ENCODE data around the gene CATSPERE.
"Not testable (repeated sequence)": the region's sequence is repeated elsewhere in the genome, so short reads cannot be mapped to it uniquely, and the experiment has no call there.

Gene CATSPERE

DNA sequence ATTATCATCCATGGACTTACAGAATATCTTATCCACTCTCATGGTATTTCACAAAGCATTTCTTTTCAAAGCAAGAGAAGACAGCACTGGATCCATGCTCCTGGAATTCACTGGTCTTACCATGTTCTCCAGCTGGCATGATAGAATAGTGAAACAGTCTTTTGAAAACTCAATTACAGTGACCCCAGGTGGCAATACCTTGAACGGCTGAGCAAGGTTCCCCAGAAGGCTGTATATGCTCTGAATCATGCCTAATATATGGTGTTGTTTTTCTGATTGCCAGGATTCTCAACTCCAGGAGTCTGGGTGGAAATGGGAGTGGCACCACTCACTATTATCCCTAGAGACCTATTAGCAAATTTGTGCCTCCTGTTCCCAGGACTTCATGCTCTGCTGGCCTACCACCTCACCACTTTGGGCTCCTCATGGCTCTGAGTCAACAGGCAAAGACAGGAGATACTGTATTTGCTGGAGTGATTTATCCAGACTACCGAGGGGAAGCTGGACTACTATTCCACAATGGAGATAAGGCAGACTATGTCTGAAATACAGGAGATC is 87.6 kb downstream of the CATSPERE start:
- no peak for DNase-seq

GRCh38 chr1:244552336-244552735 is 91.3 kb downstream of the CATSPERE start:
- DNase-seq, result no peak

DNA sequence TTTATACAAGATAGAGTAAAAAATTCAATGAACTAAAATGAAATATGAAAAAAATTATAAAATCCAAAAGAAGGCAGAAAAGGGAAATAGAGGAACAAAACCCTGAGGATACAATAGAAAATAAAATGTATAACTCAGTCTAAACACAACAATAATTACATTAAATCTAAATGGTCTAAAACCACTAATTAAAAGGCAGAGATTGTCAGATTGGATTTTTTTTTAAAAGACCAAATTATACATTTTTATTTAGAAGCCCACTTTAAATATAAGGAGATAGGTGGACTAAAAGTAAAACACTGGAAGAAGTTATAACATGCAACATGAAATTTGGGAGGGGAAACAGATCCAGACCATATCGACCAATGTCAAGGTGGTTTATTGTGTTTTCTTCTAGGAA is 95.2 kb downstream of the CATSPERE start:
- DNase-seq, result no peak

GRCh38 chr1:244557565-244557964 is 96.5 kb downstream of the CATSPERE start:
- DNase-seq, result no peak

DNA sequence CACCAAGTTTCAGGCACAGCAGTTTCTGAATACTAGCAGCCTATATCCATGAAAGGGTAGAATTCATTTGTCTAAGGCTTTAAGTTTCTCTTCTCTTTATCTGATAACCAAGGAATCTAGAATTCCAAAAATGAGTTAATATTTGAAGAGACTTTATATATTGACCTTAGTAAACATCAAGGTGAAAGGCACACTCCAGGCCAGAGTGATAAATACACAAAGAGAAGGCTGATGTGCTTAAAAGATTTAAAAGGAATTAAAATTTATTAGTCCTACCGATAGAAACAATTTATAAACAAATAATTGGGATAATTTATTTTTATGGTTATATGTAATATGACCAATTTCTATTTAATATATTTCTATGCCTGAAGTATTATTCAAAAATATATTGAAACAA is 98.5 kb downstream of the CATSPERE start:
- no peak for DNase-seq

- not testable (repeated sequence) for DNase-seq
Measured at GRCh38 chr1:244562877-244563276, 101.8 kb downstream of the CATSPERE start.

- DNase-seq, result no peak
Measured at GRCh38 chr1:244573768-244574167, 112.7 kb downstream of the CATSPERE start.

DNA sequence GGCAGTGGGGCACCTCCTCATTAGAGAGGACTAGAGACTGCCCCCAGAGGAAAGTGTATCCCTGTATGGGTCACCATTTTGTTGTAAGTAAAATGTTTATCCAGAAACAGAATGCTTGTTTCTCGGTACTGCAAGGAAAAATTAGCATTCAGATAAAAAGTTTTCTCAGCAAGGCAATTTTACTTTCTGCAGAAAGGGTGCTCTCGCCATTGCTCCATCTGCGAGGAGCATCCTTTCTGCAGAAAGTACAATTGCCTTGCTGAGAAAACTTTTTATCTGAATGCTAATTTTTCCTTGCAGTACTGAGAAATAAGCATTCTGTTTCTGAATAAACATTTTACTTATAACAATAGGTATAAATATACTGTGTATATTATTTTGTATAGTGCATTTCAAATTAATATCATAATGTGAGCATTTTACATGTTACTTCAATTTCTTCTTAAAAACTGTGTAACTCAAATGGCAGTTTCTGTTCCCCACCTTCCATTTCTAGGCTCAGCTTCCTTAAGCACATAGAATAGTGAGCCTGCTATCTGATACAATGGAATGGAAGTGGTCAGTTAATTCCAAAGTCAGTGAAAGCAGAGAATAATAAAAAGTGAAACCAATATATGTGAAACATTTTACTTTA is 115.3 kb downstream of the CATSPERE start:
- no peak for DNase-seq

- DNase-seq, result not testable (repeated sequence)
Measured at GRCh38 chr1:244578205-244578604, 117.1 kb downstream of the CATSPERE start.

DNA sequence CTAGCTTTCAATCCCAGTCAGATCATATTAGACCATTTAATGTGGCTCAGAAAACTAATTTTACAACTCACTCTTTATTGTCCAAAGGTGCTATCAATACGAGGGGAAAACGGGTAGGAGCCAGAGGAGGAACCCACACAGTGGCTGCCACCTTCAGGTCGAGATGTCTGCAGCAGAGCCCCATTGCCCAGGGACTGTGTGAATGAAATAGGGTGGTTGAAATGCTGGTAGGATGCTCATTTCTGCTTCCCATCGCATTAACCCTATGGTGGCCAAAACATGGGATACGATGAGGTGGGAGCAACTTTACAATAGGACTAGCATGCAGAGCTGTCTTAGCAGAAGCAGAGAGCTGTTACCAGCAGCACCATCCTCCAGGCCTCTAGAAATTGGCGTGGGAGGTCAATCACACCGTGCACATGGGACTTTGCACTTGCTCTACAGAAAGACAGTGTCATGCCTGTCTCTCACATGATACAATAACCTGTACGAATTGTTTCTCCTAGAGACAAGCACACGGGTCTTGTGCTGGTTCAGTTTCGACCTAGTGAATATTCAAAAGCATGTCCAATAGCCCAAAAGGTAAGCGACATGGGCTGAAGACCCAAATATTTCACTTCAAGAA is 122.4 kb downstream of the CATSPERE start:
- DNase-seq, result no peak

GRCh38 chr1:244585867-244586266 is 124.8 kb downstream of the CATSPERE start:
- no peak for DNase-seq

DNA sequence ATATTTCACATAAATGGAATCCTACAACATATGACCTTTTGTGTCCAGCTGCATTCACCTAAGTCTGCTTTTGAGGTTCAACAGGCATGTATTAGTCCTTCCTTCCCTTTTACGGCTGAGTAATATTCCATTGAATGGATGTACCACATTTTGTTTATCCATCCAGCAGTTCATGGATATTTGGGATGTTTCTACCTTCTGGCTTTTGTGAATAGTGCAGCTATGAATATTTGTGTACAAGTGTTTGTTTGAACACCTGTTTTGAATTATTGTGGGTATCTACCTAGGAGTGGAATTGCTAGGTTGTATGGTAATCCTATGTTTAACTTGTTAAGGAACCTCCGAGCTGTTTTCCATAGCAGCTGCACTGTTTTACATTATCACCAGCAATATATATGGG is 129.6 kb downstream of the CATSPERE start:
- DNase-seq, result no peak

DNA sequence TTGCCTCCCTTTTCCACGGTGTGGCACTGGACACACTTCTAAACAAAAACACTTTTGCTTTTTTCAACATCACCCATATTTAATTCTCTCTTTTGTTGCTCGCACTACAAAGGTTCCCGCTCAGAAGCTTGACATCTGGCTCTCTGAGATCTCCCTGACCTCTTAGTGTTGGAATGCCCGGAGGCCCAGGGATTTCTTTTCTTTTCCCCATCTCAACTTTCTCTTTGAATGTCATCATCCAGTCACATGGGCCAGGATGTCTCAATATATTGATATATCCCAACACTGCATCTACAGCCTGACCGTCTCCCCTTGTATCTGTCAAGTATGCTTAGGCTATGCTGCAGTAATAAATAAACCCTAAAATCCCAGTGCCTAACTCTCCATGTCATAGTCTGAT is 137.5 kb downstream of the CATSPERE start:
- DNase-seq, result no peak

DNA sequence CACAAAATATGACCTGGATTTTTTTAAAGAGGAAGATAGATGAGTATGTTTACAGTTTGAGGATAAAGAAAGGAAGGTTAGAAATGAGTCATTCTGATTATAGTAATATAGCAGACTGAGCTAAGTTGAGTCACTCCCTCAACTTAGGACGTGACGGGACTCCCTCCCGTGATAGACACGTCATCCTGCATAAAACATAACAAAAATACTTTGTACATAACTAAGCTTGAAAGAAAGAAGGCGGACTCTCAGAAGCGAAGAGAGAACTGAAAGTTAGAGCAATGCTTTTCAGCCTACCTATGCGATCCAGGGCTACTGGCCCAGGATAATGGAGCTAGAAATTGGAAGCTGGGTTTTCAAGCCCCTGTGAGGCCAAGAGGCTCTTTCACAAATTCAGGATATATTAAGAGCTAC is 138.9 kb downstream of the CATSPERE start:
- DNase-seq, result no peak

DNA sequence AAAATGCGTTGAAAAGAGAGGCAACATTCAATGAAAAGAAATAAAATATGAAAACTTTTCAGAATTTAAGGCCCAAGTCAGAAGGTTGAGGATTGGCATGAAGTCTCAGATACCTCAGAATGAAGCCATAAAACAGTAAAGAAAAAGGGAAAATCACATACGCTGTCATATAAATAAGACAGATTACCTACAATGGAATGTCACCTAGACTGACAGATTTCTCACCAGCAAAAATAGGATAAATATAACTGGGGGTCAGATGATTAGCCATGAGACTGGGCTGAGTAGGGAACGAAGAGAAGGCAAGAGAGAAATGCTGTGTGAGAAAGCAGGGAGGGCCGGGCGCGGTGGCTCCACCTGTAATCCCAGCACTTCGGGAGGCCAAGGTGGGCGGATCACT is 140.3 kb downstream of the CATSPERE start:
- no peak for DNase-seq

DNA sequence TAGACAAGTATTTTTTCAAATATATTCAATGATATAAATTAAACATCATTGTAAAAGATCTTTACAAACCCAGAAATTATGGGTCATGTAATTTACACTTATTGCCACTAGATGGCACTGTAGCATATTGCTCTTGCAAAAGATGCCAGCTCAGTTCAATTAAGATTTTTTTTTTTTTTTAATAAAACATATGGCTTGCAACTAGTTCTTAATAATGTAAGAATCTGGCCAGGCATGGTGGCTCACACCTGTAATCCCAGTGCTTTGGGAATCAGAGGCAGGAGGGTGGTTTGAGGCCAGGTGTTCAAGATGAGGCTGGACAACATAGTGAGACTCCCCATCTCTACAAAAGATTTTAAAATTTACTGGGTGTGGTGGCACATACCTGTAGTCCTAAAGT is 142.4 kb downstream of the CATSPERE start:
- DNase-seq, result no peak

DNA sequence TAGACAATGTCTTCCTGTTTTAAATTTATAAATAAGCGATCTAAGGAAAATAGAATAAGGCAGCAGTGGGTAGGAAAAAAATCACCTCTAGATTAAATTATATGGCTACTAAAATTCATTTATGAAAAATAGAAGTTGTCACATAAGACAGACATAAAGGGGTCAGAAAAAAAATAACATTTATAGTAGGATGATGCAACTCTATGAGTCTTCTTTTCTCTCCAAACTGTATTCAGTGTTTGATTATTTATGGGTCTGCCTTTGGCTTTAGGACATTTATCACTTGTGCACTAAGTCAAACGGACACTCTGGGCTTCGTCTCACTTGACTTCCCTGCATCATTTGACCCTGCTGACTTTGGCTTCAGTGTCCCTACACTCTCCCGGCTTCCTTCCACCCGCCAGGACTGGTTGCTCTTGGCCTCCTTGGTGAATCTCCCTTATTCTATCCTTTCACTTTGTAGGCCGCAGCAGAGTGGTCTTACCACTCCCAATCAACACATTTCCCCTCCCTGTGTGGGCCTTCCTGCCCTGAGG is 144.8 kb downstream of the CATSPERE start:
- DNase-seq, result no peak

DNA sequence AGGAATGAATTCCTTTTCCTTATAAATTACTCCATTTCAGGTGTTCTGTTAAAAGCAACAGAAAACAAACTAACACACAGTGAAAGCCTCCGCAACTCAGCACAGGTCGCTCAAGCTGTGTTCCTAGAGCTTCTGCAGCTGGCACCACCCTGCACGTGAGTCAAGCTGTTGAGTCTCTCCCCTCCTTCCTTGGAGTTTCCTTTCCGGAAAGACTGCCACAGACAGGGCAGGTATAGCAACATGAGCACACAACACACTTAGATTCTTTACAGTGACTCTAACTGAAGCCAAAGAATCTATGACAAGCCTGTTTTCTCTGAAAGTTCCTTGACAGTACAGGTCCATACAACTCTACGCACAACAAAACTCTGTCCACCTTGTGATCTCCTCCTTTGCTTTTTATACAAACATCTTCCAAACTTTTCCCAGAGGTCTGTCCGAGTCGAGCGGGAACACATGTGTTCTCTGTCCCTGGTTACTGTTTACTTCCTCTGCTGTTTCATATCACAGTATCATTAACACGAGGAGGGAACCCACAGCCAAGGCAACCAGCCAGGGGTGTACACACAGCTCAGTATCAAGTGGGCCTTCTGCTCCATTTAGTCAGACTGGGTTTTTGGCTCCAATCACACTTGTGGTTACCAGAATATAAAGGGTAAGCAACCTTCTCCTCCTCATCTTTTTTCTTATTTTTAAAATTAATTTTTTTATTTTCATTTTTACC is 153.2 kb downstream of the CATSPERE start:
- no peak for DNase-seq

DNA sequence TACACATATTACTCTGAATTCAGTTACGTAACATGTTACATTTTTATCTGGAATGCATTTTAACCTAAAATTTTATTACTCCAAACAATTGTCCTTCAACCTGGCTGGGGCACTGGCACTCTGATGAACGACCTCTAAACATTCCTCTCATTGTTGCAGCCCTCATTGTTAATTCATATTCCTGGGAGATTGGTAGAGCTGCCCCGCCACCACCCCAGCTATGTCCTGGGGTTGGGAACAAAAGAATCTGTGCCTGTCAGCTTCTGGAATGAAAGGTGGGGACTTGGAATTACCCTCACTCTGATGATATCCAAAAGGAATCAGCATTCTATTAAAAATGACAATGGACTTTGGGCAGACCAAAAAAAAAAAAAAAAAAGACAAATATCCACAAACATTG is 153.8 kb downstream of the CATSPERE start:
- DNase-seq, result no peak

- DNase-seq, result no peak
Measured at GRCh38 chr1:244615301-244615700, 154.2 kb downstream of the CATSPERE start.

GRCh38 chr1:244626709-244627108 is 165.6 kb downstream of the CATSPERE start:
- no peak for DNase-seq

- DNase-seq, result no peak
Measured at GRCh38 chr1:244628789-244629188, 167.7 kb downstream of the CATSPERE start.

- DNase-seq, result no peak
Measured at GRCh38 chr1:244633140-244633539, 172.1 kb downstream of the CATSPERE start.

DNA sequence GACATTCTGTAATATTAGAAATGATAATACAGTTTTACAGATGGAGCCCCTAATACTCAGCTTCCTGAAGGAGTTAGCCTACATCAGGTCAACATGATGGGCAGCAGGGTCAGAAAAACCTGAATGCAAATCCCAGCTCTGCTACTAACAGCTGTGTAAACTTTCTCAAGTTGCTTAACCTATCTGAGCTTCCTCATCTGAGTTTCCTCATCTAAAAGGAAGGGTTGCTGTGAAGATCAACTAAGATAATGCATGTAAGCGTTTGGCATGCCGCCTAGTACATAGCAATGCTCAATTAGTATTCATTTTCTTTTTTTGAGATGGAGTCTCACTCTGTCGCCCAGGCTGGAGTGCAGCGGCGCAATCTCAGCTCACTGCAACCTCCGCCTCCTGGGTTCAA is 173.5 kb downstream of the CATSPERE start:
- no peak for DNase-seq
